D721Med (cell line): Measurements from ENCODE around the gene COL5A1.

ENCODE experiments used
- DNase-seq: peaks from one replicate; pipeline ENCODE4 v3.0.0; 2011; ENCODE audit warnings: low spot score; ENCODE audit not compliant: insufficient read length
- FAIRE-seq: peaks from 2 replicates; lab custom pipeline; 2011; peaks lifted over from hg19 to GRCh38; lab: Jason Lieb, UNC
- CTCF ChIP-seq: IDR thresholded peaks from 2 replicates; pipeline ENCODE4 v1.5.1; 2012; ENCODE audit warnings: mild to moderate bottlenecking, control low read depth; ENCODE audit not compliant: insufficient read depth; ENCODE audit errors: missing control alignments

COL5A1 gene

GRCh38 chr9:134728801-134729495, 87.3 kb downstream of the COL5A1 start:
- no peak for FAIRE-seq
- DNase-seq: no peak
- TF ChIP-seq CTCF: no peak

- FAIRE-seq: no peak
Observed at GRCh38 chr9:134730011-134730760, 88.6 kb downstream of the COL5A1 start.

GRCh38 chr9:134730761-134731496, 89.3 kb downstream of the COL5A1 start:
- TF ChIP-seq CTCF: no peak
- DNase-seq: no peak
- FAIRE-seq: no peak

More at GRCh38 chr9:134730011-134730760, 88.6 kb downstream of the COL5A1 start:
- no peak for TF ChIP-seq CTCF
- no peak for DNase-seq

- FAIRE-seq (no peak), DNase-seq (no peak)
- TF ChIP-seq CTCF: no peak
Observed at GRCh38 chr9:134731497-134732391, 90.1 kb downstream of the COL5A1 start.

- TF ChIP-seq CTCF: no peak
- FAIRE-seq (no peak), DNase-seq (no peak)
Observed at GRCh38 chr9:134732392-134733110, 90.9 kb downstream of the COL5A1 start.
